ENCODE measurements around the gene IFT172. TPM values are rescaled to one million over a fixed set of nuclear protein-coding genes. Genes with fewer than 3 reads are reported as not detected.

IFT172 gene
- polyA plus RNA-seq, 3 donors: 11.3 to 23.7 (median 13.3) TPM

DNA sequence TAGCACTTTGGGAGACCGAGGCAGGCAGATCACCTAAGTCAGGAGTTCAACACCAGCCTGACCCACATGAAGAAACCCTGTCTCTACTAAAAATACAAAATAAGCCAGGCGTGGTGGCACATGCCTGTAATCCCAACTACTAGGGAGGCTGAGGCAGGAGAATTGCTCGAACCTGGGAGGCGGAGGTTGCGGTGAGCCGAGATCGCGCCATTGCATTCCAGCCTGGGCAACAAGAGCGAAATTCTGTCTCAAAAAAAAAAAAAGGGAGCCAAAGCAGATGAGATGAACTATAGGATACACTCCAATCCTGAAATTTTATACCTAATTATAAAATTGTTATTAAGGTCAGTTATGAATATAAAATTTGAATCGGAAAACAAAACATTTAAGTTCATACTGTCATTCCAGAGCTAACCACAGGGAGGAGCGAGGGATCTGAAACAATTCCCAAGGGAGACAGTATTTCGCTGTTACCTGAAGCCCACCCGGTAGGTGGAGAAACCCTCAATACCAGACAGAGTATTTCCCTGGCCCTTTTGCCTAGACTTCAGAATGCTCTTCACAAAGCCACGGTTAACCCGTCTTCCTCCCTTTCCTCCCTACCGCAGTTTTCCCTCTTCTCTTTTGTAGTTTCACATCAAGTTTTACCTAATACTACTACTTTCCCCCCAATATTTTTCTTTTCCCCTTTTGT lies 81.6 kb downstream of the IFT172 start:
- 45 to 57% (median 50%) methylated on average over 16 of the region's 16 CpGs for WGBS, 3 donors
- H3K27ac ChIP-seq (ENCODE audit: low read depth, low read length): no peak overlapping the region

DNA sequence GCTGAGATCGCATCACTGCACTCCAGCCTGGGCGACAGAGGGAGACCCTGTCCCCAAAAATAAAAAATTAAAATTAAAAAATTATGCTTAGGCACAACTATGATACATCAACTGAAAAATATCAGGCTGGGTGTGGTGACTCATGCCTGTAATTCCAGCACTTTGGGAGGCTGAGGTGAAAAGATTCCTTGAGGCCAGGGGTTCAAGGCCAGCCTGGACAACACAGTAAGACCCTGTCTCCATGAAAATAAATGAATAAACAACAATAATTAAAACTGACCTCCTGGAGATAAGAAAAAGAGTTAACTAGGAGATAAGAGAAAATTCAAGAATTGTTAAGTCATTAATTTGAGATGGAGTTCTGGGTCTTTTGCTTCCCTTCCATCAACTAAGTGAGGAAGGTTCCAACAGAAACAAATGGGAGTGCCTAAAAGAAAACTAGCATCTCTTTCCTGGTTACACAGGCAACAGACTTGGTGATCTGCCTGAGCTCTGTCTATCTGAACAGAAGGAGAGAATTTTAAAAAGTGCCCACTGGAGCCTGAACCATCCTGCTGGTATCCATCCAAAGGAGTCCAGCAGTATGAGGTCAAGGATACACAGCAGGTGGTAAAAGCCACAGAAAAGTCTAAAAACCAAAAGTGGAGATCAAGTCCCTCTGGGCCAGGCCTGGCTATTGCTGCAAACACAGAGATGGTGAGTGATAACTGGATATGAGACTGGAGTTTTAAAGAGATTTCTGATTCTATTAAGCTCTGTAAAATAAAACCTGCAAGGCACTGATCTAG lies 89.0 kb downstream of the IFT172 start:
- H3K27ac ChIP-seq (ENCODE audit: low read depth, low read length): no peak overlapping the region
- WGBS, 3 donors: 95 to 100% (median 100%) methylated on average over 2 of the region's 2 CpGs

DNA sequence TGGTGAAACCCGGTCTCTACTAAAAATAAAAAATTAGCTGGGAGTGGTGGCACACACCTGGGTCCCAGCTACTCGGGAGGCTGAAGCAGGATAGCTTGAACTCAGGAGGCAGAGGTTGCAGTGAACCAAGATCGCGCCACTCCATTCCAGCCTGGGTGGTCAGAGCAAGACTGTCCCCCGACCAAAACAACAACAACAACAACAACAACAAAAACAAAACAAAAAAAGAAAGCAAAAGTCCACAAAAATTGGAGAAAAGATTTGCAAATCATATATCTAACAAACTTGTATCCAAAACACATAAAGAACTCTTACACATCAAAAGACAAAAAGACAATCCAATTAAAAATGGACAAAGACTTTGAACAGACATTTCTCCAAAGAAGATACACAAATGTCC lies 90.6 kb downstream of the IFT172 start:
- no peak overlapping the region for H3K27ac ChIP-seq (ENCODE audit: low read depth, low read length)
- 93 to 95% (median 95%) methylated on average over 5 of the region's 5 CpGs for WGBS, 3 donors

Other genes with a start within 250 kb of the IFT172 start
- under 1 TPM; 0.08 to 0.22 (median 0.22) TPM for gene SLC30A3, start 226.7 kb downstream of the IFT172 start, polyA plus RNA-seq
- under 1 TPM in 1 of 3 donors, not detected in 2; 0.07 TPM for gene DNAJC5G, start 214.3 kb downstream of the IFT172 start, polyA plus RNA-seq
- gene TRIM54, start 207.3 kb downstream of the IFT172 start, polyA plus RNA-seq: 1 to 10 TPM in 1 of 3 donors, under 1 TPM in 2; 0.03 to 1.3 (median 0.90) TPM
- 1 to 10 TPM in 2 of 3 donors, under 1 TPM in 1; 0.83 to 1.8 (median 1.7) TPM for gene UCN, start 181.3 kb downstream of the IFT172 start, polyA plus RNA-seq
- 100 to 1,000 TPM in 1 of 3 donors, 10 to 100 TPM in 2; 39.8 to 103 (median 76.3) TPM for gene MPV17, start 166.6 kb downstream of the IFT172 start, polyA plus RNA-seq
- gene GTF3C2, start 133.0 kb downstream of the IFT172 start, polyA plus RNA-seq: 10 to 100 TPM; 18.0 to 23.9 (median 21.4) TPM
- gene EIF2B4, start 119.4 kb downstream of the IFT172 start, polyA plus RNA-seq: 10 to 100 TPM; 37.7 to 42.5 (median 40.6) TPM
- gene SNX17, start 119.1 kb downstream of the IFT172 start, polyA plus RNA-seq: 100 to 1,000 TPM in 2 of 3 donors, 10 to 100 TPM in 1; 49.3 to 104 (median 101) TPM
- gene ZNF513, start 109.0 kb downstream of the IFT172 start, polyA plus RNA-seq: 10 to 100 TPM in 2 of 3 donors, 1 to 10 TPM in 1; 8.6 to 19.9 (median 12.5) TPM
- gene PPM1G, start 80.2 kb downstream of the IFT172 start, polyA plus RNA-seq: 10 to 100 TPM; 40.7 to 79.5 (median 46.3) TPM
- 10 to 100 TPM; 44.9 to 67.0 (median 65.7) TPM for gene NRBP1, start 61.1 kb downstream of the IFT172 start, polyA plus RNA-seq
- gene KRTCAP3, start 47.4 kb downstream of the IFT172 start, polyA plus RNA-seq: 10 to 100 TPM in 1 of 3 donors, 1 to 10 TPM in 2; 2.4 to 52.8 (median 6.1) TPM
- 100 to 1,000 TPM in 1 of 3 donors, 10 to 100 TPM in 2; 38.5 to 158 (median 53.5) TPM for gene FNDC4, start 5.5 kb upstream of the IFT172 start, polyA plus RNA-seq
- 1 to 10 TPM in 2 of 3 donors, not detected in 1; 3.0 to 5.7 TPM for gene GCKR, start 7.1 kb upstream of the IFT172 start, polyA plus RNA-seq
- gene ZNF512, start 93.3 kb upstream of the IFT172 start, polyA plus RNA-seq: 10 to 100 TPM in 1 of 3 donors, 1 to 10 TPM in 2; 5.4 to 18.8 (median 7.4) TPM
- gene CCDC121, start 139.3 kb upstream of the IFT172 start, polyA plus RNA-seq: 1 to 10 TPM; 1.5 to 4.7 (median 1.7) TPM
- gene GPN1, start 139.3 kb upstream of the IFT172 start, polyA plus RNA-seq: 10 to 100 TPM; 19.7 to 25.7 (median 20.2) TPM
- 10 to 100 TPM; 11.3 to 22.9 (median 17.5) TPM for gene SUPT7L, start 173.9 kb upstream of the IFT172 start, polyA plus RNA-seq
- gene SLC4A1AP, start 174.1 kb upstream of the IFT172 start, polyA plus RNA-seq: 10 to 100 TPM in 2 of 3 donors, 1 to 10 TPM in 1; 7.0 to 14.6 (median 13.8) TPM

All from adipose tissue (tissue), 3 donors.